Left colon (tissue), 2 donors: ENCODE data around the gene ZNF474. TPM values are rescaled to one million over a fixed set of nuclear protein-coding genes. Genes with fewer than 3 reads are reported as not detected.
"Not testable (repeated sequence)": the region's sequence is repeated elsewhere in the genome, so short reads cannot be mapped to it uniquely, and the experiment has no call there.

Source experiments
- ATAC-seq: fragments of 200-7000 bp; cut with Tn5 transposase; one replicate; pipeline ENCODE4 v1.9.1; 2020; ENCODE audit warnings: mild to moderate bottlenecking, moderate library complexity
- DNase-seq, 2 donors: peaks; one replicate each; pipeline ENCODE4 v3.0.0-alpha.2; 2020
- intact Hi-C, 2 donors: fragments of 100-400 bp; cut with DNase I in 1 of 2; cut with micrococcal nuclease in 1 of 2; formaldehyde crosslinking; loops; one replicate each; pipeline versions ENCODE4 v1.11.2 to v1.14.0; 2022; cut with DNase I, micrococcal nuclease
- long read RNA-seq: library from polyadenylated mRNA; unstranded; transcript quantifications from one replicate; pipeline ENCODE4 v2.0.0, GENCODE V29; 2021
- total RNA-seq, 2 donors: library from RNA; stranded (reverse); fragmentation: NEBNext Ultra II Directional; extraction: Animal tissue kit (Norgen Biotek cat#: 25700); gene quantifications; one replicate each; pipeline ENCODE4 v1.2.1, GENCODE V29; 2021
- donor health status: DM: no; HTN: no; CAD: no.
- donor health status: DM: yes; HTN: yes; CAD: no.

Gene ZNF474
- total RNA-seq = not detected
- long read RNA-seq = 0 reads

GRCh38 chr5:122129306-122129705 lies at the start of gene ZNF474:
TSS of gene ZNF474 (plus strand) at chr5:122129546. CDS start at chr5:122151991, 22,445 bp downstream.
- DNase-seq = peak in 1 of 2 donors; percentile 36
- ATAC-seq = no peak
- intact Hi-C loops = no loop called here

DNA sequence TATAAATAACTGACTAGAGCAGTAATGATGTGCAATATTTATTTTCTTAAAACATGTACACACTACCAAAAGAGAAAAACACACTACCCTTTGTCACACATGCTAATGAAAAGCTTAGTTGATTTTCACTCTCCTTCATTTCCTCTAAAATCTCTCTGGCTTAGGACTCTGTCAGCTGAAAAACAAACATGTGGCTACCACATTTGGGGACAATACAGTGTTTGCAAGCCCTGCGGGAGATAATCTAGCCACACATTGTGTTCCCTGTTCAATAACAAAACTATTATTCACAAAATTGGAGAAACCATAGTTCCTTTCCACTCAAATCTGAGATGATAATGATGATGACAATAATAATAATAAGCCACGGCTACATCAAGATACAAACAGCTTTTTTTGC lies 47.8 kb upstream of the ZNF474 start:
- no peak for DNase-seq
- intact Hi-C loops = no loop called here
- ATAC-seq = no peak

- intact Hi-C loops = no loop called here
- DNase-seq (no peak), ATAC-seq (no peak)
Measured at GRCh38 chr5:122083535-122083934, 45.8 kb upstream of the ZNF474 start.

DNA sequence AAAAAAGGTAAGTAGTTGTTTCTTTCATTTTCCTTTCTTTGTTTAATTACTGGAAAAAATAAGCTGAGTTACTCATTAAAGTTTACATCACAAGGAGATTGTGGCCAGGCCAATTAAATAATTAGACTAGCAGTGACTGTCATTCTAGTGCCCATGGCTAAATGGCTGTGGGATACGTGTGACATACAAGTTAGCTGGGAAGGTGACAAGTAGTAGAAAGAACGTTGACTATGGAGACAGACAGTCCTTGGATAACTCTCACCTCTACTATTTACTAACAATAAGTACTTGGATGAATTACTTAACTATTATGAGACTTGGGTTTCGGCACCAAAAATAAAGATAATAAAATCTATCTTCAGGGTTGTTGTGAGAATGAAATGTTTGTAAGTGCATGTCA lies 44.3 kb upstream of the ZNF474 start:
- ATAC-seq = no peak
- intact Hi-C loops = no loop called here
- DNase-seq = no peak

- no peak for ATAC-seq
- intact Hi-C loops = loop anchor here in 1 of 2 donors (2.0 kb wide), 1 partner anchor 69 kb away; no protein-coding TSS in a partner anchor
Measured at GRCh38 chr5:122089096-122090013, 40.0 kb upstream of the ZNF474 start.

GRCh38 chr5:122091936-122092600 lies 37.3 kb upstream of the ZNF474 start:
- DNase-seq (no peak), ATAC-seq (peak; percentile 44)
- intact Hi-C loops = loop anchor here in 1 of 2 donors (2.0 kb wide), 1 partner anchor 67 kb away; no protein-coding TSS in a partner anchor

More at GRCh38 chr5:122089096-122090013, 40.0 kb upstream of the ZNF474 start:
- DNase-seq = no peak

DNA sequence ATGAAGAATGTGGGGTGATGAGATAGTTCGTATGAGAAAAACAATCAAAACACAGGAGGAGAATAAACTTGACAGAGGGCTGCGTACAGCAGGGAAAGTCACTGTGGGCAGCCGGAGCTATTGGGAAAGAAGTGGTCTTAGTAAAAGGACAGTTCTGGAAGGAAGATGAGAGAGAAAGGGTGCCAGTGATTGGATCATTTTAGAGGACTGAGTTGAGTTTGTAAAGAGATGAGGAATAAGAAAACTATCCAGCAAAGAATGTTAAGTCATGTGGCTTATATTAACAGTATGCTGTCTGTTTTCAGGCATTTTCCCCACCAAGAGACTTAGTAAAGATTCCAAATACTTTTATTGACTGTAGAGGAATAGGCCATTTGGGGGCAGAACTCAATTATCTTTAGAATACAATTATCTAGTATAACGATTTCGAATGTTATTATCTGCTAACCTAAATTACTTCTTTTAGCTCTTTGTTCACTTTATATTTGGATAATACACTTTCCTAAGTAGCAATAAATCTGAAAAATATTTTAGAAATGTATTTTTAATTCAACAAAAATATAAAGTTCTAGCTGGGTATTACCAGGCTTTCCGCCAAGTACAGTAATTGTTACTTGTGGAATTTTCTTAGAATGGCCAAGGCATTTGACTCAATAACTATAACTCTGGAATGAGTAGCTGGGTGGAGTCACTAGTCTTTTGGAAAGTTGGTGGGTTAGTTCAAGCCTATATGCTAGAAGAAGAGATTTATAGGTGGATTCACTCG lies 35.7 kb upstream of the ZNF474 start:
- intact Hi-C loops = no loop called here
- ATAC-seq (no peak), DNase-seq (no peak)

GRCh38 chr5:122094251-122094650 lies 35.1 kb upstream of the ZNF474 start:
- ATAC-seq, DNase-seq, intact Hi-C loops: not testable (repeated sequence)

- intact Hi-C loops = no loop called here
- DNase-seq (no peak), ATAC-seq (no peak)
Measured at GRCh38 chr5:122095158-122095557, 34.2 kb upstream of the ZNF474 start.

GRCh38 chr5:122097391-122097790 lies 32.0 kb upstream of the ZNF474 start:
- ATAC-seq = no peak
- no peak for DNase-seq
- intact Hi-C loops = no loop called here

- DNase-seq (no peak), ATAC-seq (no peak)
- intact Hi-C loops = no loop called here
Measured at GRCh38 chr5:122099060-122099790, 30.1 kb upstream of the ZNF474 start.

DNA sequence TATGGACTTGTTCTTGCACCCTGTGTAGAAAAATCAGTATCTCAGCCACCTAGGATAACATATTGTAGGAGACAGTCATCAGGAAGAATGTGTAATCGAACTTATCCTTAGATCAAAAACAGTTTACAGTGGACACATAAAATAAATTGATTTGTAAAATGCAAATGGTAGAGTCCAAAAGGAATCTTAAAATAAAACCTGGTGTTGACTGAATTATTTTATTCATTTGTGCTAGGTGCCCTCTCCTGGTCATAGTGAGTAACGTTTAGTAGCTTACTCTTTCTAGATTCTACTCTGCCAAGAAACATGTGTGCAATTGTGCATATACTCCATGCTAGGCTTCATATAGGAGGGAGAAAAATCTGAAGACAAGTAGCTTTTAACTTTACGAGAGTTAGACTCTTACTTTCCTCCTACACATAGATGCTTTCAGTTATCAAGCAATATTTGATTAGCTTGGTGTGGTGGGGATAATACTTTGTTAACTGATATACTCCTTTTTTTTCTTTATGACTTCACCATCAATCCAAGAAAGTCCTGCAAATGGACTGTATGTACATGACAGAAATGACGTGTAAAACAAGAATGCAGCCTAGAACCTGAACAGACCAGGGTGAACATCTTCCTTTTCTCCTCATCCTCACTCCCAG lies 27.6 kb upstream of the ZNF474 start:
- DNase-seq = no peak
- ATAC-seq = peak; percentile 54

GRCh38 chr5:122102825-122103224 lies 26.5 kb upstream of the ZNF474 start:
- intact Hi-C loops = no loop called here
- ATAC-seq (no peak), DNase-seq (no peak)

More for the DNA sequence above, 27.6 kb upstream of the ZNF474 start:
- intact Hi-C loops = no loop called here

GRCh38 chr5:122105909-122106308 lies 23.4 kb upstream of the ZNF474 start:
- intact Hi-C loops = no loop called here

DNA sequence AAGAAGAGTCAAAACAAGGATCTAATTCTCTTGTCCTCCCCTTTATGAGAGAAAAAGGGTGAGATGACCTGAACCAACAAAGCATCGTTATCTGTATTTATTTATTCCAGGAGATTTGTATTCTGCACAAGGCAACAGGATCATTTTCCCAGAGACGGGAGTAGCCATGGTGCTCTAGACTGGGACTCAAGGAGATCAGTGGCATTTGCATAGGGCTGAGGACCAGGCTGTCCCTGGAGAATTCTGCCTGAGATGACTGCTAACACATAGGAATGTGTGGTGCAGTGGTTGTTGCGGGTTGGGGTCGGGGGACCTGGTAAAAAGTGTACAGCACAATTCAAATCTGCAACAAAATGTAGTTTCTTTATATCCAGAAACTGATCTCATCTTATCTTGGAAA lies 22.3 kb upstream of the ZNF474 start:
- DNase-seq = no peak
- intact Hi-C loops = no loop called here
- no peak for ATAC-seq

More at GRCh38 chr5:122105909-122106308, 23.4 kb upstream of the ZNF474 start:
- DNase-seq = no peak
- no peak for ATAC-seq

- ATAC-seq (no peak), DNase-seq (no peak)
- intact Hi-C loops = no loop called here
Measured at GRCh38 chr5:122110987-122111386, 18.4 kb upstream of the ZNF474 start.

- DNase-seq (no peak), ATAC-seq (no peak)
- intact Hi-C loops = no loop called here
Measured at GRCh38 chr5:122111460-122111859, 17.9 kb upstream of the ZNF474 start.

DNA sequence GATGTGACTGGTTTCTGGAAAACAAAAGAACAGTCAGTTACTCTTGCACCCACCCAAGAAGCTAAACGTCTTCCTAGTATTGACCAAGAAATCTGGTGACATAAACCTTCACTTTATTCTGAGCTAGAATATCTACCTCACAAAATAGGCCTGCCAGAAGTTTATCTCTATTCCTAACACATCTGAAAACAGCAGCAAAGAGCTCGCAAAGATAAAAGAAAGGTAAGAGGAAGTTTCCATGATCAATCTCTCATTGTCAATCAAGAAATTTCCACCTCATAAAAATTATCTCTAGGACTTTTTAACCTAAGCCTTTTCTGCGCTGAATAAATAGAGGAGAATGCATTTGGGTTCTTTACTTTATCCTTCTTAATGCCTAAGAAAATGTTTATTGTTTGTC lies 17.3 kb upstream of the ZNF474 start:
- no peak for ATAC-seq
- intact Hi-C loops = no loop called here
- no peak for DNase-seq
